ENCODE measurements around the gene KCNK5. TPM values are rescaled to one million over a fixed set of nuclear protein-coding genes. Genes with fewer than 3 reads are reported as not detected.

KCNK5 gene
- total and polyA plus RNA-seq, 7 experiments from 2014 or later: 0.20 to 9.6 (median 0.29) TPM; not detected in 3

DNA sequence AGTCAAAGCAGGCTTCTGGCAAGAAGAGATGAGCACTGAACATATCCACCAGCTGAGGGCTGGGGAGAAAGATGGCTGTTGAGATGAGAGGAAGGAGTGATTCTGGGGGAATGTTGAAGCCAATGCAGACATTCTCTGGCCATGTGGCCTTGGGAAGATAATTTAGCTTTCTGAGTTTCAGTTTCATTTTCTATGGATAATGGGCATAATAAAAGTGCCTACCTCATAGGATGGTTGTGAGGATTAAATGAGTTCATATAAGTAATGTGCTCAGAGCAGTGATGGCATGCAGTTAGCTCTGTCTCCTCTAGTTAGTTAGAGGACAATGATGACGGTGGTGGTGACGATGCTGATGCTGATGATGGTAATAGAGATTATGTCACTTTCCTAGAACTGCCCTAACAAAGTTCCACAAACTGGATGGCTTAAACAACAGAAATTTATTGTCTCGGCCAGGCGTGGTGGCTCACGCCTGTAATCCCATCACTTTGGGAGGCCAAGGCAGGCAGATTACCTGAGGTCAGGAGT is 18.5 kb upstream of the KCNK5 start:
- no peaks in the 10 kb centered on the region for H3K27me3 ChIP-seq (ENCODE audit: control insufficient read depth in 2 of 2, insufficient read depth in 2 of 2, low read length in 2 of 2)
- H3K27ac Mint-ChIP-seq: no peak overlapping the region
- ChIA-PET CTCF (no interaction called here), POLR2A (no interaction called here)
- H3K9me3 ChIP-seq (ENCODE audit: control insufficient read depth in 2 of 3, low read length in 3 of 3): no peaks in the 10 kb centered on the region
- no peak overlapping the region for H3K4me3 Mint-ChIP-seq
- no peak overlapping the region for H3K4me3 ChIP-seq (ENCODE audit: low read length)
- ATAC-seq (no peak), DNase-seq (no peak)
- peaks cover 0 to 7% (median 0%) of the 10 kb centered on the region in 7 donors for H3K4me1 Mint-ChIP-seq
- H3K36me3 ChIP-seq (ENCODE audit: control insufficient read depth in 2 of 3, insufficient read depth in 3 of 3, low read length in 3 of 3): no peaks in the 10 kb centered on the region
- no peaks in the 10 kb centered on the region for H3K36me3 Mint-ChIP-seq
- no peaks in the 10 kb centered on the region for H3K4me1 ChIP-seq (ENCODE audit: control insufficient read depth in 2 of 2, insufficient read depth in 2 of 2, low read length in 2 of 2)
- H3K27me3 Mint-ChIP-seq: peaks cover 0 to 18% (median 0%) of the 10 kb centered on the region in 5 donors
- H3K9me3 Mint-ChIP-seq: peaks cover 0 to 3% (median 0%) of the 10 kb centered on the region in 11 donors
- intact Hi-C loops (cut with micrococcal nuclease): no loop called here
- no peak overlapping the region for H3K27ac ChIP-seq (ENCODE audit: low read depth, low read length)

DNA sequence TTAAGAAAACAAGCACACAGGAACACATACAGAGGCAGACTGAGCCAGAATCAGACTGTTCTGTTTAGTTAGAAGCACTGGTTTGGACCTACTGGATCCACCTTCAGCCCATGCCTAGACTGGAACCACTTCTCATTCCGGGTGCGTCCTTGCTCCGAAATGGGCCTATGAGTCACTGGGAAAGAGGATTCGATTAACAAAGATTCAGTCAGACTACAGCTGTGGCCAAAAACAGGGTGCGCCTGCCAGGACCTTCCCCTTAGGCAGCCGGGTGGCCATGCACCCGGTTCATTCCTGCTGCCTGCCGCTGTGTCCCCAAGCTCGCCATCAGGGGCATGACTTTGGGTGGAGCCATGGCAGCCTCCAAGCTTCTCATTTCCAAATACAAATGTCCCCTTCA is 14.5 kb upstream of the KCNK5 start:
- intact Hi-C loops (cut with micrococcal nuclease): no loop called here
- H3K27ac Mint-ChIP-seq: no peak overlapping the region
- no peaks in the 10 kb centered on the region for H3K9me3 ChIP-seq (ENCODE audit: control insufficient read depth in 2 of 3, low read length in 3 of 3)
- no peaks in the 10 kb centered on the region for H3K36me3 ChIP-seq (ENCODE audit: control insufficient read depth in 2 of 3, insufficient read depth in 3 of 3, low read length in 3 of 3)
- no peak overlapping the region for H3K4me3 Mint-ChIP-seq
- H3K27ac ChIP-seq (ENCODE audit: low read depth, low read length): no peak overlapping the region
- ChIA-PET POLR2A (no interaction called here), CTCF (no interaction called here)
- no peaks in the 10 kb centered on the region for H3K27me3 ChIP-seq (ENCODE audit: control insufficient read depth in 2 of 2, insufficient read depth in 2 of 2, low read length in 2 of 2)
- peaks cover 0 to 7% (median 0%) of the 10 kb centered on the region in 7 donors for H3K4me1 Mint-ChIP-seq
- no peak for DNase-seq
- peaks cover 0 to 4% (median 0%) of the 10 kb centered on the region in 5 donors for H3K27me3 Mint-ChIP-seq
- H3K36me3 Mint-ChIP-seq: no peaks in the 10 kb centered on the region
- no peak overlapping the region for H3K4me3 ChIP-seq (ENCODE audit: low read length)
- no peak for ATAC-seq
- peaks cover 0 to 3% (median 0%) of the 10 kb centered on the region in 11 donors for H3K9me3 Mint-ChIP-seq
- no peaks in the 10 kb centered on the region for H3K4me1 ChIP-seq (ENCODE audit: control insufficient read depth in 2 of 2, insufficient read depth in 2 of 2, low read length in 2 of 2)

DNA sequence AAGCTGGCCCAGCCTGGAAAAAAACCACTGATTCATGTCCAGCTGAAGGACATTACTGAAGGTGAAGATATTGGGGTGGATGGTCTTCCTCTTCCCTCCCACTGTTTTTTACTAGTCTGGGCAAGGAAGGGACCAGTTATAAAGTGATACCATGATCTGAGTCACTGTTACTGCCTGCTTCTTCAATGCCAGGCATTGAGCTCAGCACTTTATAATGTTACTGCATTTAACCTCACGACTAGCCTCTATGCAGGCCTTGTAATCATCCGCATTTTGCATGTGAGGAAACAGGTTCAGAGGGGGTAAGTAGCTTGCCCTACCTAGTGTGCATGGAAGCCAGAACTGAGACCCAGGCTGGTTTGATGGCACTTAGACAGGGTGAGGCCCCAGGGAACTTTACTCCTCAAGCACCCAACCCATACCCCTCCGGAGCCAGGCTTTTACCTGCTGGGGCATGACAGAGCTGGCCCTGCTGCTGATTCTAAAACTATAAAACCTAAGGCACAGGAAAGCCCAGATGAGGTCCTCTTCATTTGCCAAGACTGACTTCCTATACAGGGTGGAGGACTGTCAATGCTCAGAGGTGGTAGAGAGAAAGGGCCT is 11.0 kb upstream of the KCNK5 start:
- Histone ChIP-seq H3K27me3 (ENCODE audit: control insufficient read depth in 2 of 2, insufficient read depth in 2 of 2, low read length in 2 of 2) (no peaks in the 10 kb centered on the region), H3K27ac (ENCODE audit: low read depth, low read length) (no peak overlapping the region), H3K4me3 (ENCODE audit: low read length) (no peak overlapping the region), H3K9me3 (ENCODE audit: control insufficient read depth in 2 of 3, low read length in 3 of 3) (no peaks in the 10 kb centered on the region), H3K4me1 (ENCODE audit: control insufficient read depth in 2 of 2, insufficient read depth in 2 of 2, low read length in 2 of 2) (no peaks in the 10 kb centered on the region), H3K36me3 (ENCODE audit: control insufficient read depth in 2 of 3, insufficient read depth in 3 of 3, low read length in 3 of 3) (no peaks in the 10 kb centered on the region)
- Mint-ChIP-seq H3K27ac (no peak overlapping the region), H3K4me3 (no peak overlapping the region), H3K27me3 (peaks cover 0 to 15% (median 0%) of the 10 kb centered on the region in 5 donors), H3K36me3 (no peaks in the 10 kb centered on the region), H3K4me1 (no peaks in the 10 kb centered on the region), H3K9me3 (no peaks in the 10 kb centered on the region)
- no peak for ATAC-seq
- CTCF ChIA-PET: no interaction called here
- no peak for DNase-seq
- POLR2A ChIA-PET: no interaction called here
- intact Hi-C loops (cut with micrococcal nuclease): no loop called here

DNA sequence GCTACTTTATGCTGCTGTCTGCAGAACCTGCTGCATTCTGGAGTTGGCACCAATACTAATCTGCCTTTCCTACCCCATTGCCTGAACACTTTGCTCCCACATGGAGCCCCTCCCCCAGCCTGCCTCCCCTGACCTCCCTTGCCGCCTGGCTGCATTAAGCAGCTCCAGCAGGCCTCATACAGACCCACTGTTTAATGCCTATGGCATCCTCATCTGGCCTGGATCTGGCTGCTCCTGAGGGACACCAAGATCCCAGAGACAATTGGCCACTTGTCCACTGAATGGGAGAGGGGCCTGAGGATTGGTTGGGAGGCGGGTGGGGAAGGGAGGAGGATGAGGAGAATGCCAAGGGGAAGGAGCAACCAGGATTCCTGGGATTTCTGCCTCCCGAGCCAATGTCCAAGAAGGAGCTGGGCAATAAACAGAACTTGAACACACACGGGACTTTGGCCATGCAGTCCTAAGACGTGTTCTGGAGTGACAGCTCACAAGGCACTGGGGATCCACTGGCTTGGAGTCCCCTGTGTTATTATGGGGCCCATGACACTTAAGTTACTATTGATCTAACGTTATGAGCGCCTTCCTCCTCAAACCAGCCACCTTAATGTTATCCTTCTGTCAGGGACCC is 10.4 kb upstream of the KCNK5 start:
- H3K36me3 ChIP-seq (ENCODE audit: control insufficient read depth in 2 of 3, insufficient read depth in 3 of 3, low read length in 3 of 3): no peaks in the 10 kb centered on the region
- H3K9me3 Mint-ChIP-seq: no peaks in the 10 kb centered on the region
- intact Hi-C loops (cut with micrococcal nuclease): no loop called here
- H3K4me3 ChIP-seq (ENCODE audit: low read length): no peak overlapping the region
- no peaks in the 10 kb centered on the region for H3K4me1 ChIP-seq (ENCODE audit: control insufficient read depth in 2 of 2, insufficient read depth in 2 of 2, low read length in 2 of 2)
- H3K27me3 Mint-ChIP-seq: peaks cover 0 to 18% (median 0%) of the 10 kb centered on the region in 5 donors
- H3K27me3 ChIP-seq (ENCODE audit: control insufficient read depth in 2 of 2, insufficient read depth in 2 of 2, low read length in 2 of 2): no peaks in the 10 kb centered on the region
- H3K36me3 Mint-ChIP-seq: no peaks in the 10 kb centered on the region
- no peak for DNase-seq
- H3K9me3 ChIP-seq (ENCODE audit: control insufficient read depth in 2 of 3, low read length in 3 of 3): no peaks in the 10 kb centered on the region
- POLR2A ChIA-PET: no interaction called here
- H3K27ac Mint-ChIP-seq: no peak overlapping the region
- no peak for ATAC-seq
- H3K27ac ChIP-seq (ENCODE audit: low read depth, low read length): no peak overlapping the region
- CTCF ChIA-PET: no interaction called here
- no peak overlapping the region for H3K4me3 Mint-ChIP-seq
- no peaks in the 10 kb centered on the region for H3K4me1 Mint-ChIP-seq

DNA sequence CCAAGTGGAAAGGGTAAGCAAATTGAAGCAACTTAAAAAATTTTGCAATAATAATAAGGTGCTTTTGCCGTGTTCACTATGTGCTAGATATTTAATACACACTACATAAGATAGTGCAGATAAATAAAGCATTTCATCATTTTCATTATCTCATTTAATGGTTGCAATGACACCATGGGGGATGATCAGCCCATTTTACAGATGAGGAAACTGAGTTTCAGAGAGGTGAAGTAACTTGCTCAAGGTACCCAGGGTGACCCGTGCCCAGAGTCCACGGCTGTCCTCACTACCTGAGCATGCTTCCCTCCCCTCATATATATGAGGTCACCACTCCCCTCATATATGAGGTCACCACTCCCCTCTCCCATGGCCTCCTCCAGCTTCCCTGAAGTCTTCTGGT is 7.5 kb upstream of the KCNK5 start:
- Mint-ChIP-seq H3K4me1 (no peaks in the 10 kb centered on the region), H3K9me3 (no peaks in the 10 kb centered on the region), H3K4me3 (no peak overlapping the region), H3K27ac (no peak overlapping the region), H3K36me3 (no peaks in the 10 kb centered on the region), H3K27me3 (peaks cover 0 to 13% (median 3%) of the 10 kb centered on the region in 5 donors)
- ATAC-seq (no peak), DNase-seq (no peak)
- Histone ChIP-seq H3K27me3 (ENCODE audit: control insufficient read depth in 2 of 2, insufficient read depth in 2 of 2, low read length in 2 of 2) (no peaks in the 10 kb centered on the region), H3K4me1 (ENCODE audit: control insufficient read depth in 2 of 2, insufficient read depth in 2 of 2, low read length in 2 of 2) (no peaks in the 10 kb centered on the region), H3K9me3 (ENCODE audit: control insufficient read depth in 2 of 3, low read length in 3 of 3) (no peaks in the 10 kb centered on the region), H3K4me3 (ENCODE audit: low read length) (no peak overlapping the region), H3K27ac (ENCODE audit: low read depth, low read length) (no peak overlapping the region), H3K36me3 (ENCODE audit: control insufficient read depth in 2 of 3, insufficient read depth in 3 of 3, low read length in 3 of 3) (no peaks in the 10 kb centered on the region)
- intact Hi-C loops (cut with micrococcal nuclease): no loop called here
- CTCF ChIA-PET: interaction anchor here (0.7 kb wide), 1 partner anchor 292 kb away, joined by 4 read pairs; no protein-coding TSS in a partner anchor
- POLR2A ChIA-PET: no interaction called here

DNA sequence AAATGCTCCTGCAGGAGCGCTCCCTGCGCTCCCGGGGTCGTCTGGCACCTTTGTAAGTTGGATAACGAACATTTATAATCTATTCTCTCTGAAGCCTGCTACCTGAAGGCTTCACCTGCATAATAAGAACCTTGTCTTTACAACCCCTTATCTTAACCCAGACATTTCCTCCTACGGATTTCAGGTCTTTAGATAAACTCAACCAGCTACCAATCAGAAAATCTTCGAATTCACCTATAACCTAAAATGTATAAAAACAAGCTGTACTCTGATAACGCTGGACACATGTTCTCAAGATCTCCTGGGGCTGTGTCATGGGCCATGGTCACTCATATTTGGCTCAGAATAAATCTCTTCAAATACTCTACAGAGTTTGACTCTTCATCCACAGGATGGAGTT is 4.1 kb upstream of the KCNK5 start:
- Histone ChIP-seq H3K36me3 (ENCODE audit: control insufficient read depth in 2 of 3, insufficient read depth in 3 of 3, low read length in 3 of 3) (no peaks in the 10 kb centered on the region), H3K9me3 (ENCODE audit: control insufficient read depth in 2 of 3, low read length in 3 of 3) (no peaks in the 10 kb centered on the region), H3K4me3 (ENCODE audit: low read length) (no peak overlapping the region), H3K4me1 (ENCODE audit: control insufficient read depth in 2 of 2, insufficient read depth in 2 of 2, low read length in 2 of 2) (peaks cover 5 to 9% of the 10 kb centered on the region in 2 donors), H3K27ac (ENCODE audit: low read depth, low read length) (no peak overlapping the region), H3K27me3 (ENCODE audit: control insufficient read depth in 2 of 2, insufficient read depth in 2 of 2, low read length in 2 of 2) (no peaks in the 10 kb centered on the region)
- ChIA-PET POLR2A (no interaction called here), CTCF (no interaction called here)
- no peaks in the 10 kb centered on the region for H3K36me3 Mint-ChIP-seq
- no peaks in the 10 kb centered on the region for H3K9me3 Mint-ChIP-seq
- H3K27me3 Mint-ChIP-seq: peaks cover 0 to 13% (median 4%) of the 10 kb centered on the region in 5 donors
- intact Hi-C loops (cut with micrococcal nuclease): no loop called here
- DNase-seq (no peak), ATAC-seq (no peak)
- peaks cover 7 to 13% (median 8%) of the 10 kb centered on the region in 7 donors for H3K4me1 Mint-ChIP-seq
- no peak overlapping the region for H3K4me3 Mint-ChIP-seq
- H3K27ac Mint-ChIP-seq: no peak overlapping the region
